Measurements from ENCODE around the gene FCHO1.

- TF ChIP-seq POLR2A (IDR thresholded peaks at IDR 0.05) (no peak), CTCF (IDR thresholded peaks at IDR 0.05) (no peak), POLR2AphosphoS5 (IDR thresholded peaks at IDR 0.05) (no peak)
Measured at GRCh38 chr19:17716309-17716929, 34.9 kb upstream of the FCHO1 start.
